GM12878 (cell line): Measurements from ENCODE around the gene INF2. TPM values are rescaled to one million over a fixed set of nuclear protein-coding genes. Genes with fewer than 3 reads are reported as not detected.

Source experiments
- ATAC-seq: fragments of 200-7000 bp; cut with Tn5 transposase; 3 replicates; pipeline ENCODE4 v1.9.1; 2020; ENCODE audit warnings: mild to moderate bottlenecking, moderate library complexity
- BruUV-seq: library from RNA; stranded (reverse); fragments of 400-500 nt; replicated peaks from 2 replicates; lab custom pipeline; 2021; lab: Mats Ljungman, UMichigan
- CTCF ChIA-PET: fragments of 300-600 bp; sonication (Branson Sonifier 250); formaldehyde crosslinking; extraction: SDS; loops from one replicate; lab custom pipeline; 2021; ENCODE audit warnings: inconsistent platforms; lab: Yijun Ruan, JAX
- POLR2A ChIA-PET: fragments of 350-600 bp; formaldehyde crosslinking; extraction: SDS; loops from one replicate; lab custom pipeline; 2021; ENCODE audit warnings: inconsistent platforms; lab: Charles Lee
- RAD21 ChIA-PET: fragments of 300-600 bp; sonication (Branson Sonifier 250); formaldehyde crosslinking; loops from one replicate; lab custom pipeline; 2023; ENCODE audit warnings: antibody characterized with exemption; ENCODE audit not compliant: unreplicated experiment; lab: Charles Lee
- SMC1A ChIA-PET: fragments of 300-600 bp; sonication (Branson Sonifier 250); formaldehyde crosslinking; loops from one replicate; lab custom pipeline; 2023; ENCODE audit not compliant: unreplicated experiment, uncharacterized antibody; lab: Charles Lee
- DNase-seq: peaks from one replicate; pipeline ENCODE4 v3.0.0-alpha.2; 2011; ENCODE audit warnings: low read depth, low spot score
- FAIRE-seq: peaks from 3 replicates; lab custom pipeline; 2011; peaks lifted over from hg19 to GRCh38; lab: Jason Lieb, UNC
- H2AFZ ChIP-seq: 2 replicates; pipeline ENCODE4 v1.6.0; 2011; ENCODE audit warnings: low read depth, low read length, control low read depth; ENCODE audit not compliant: control insufficient read depth
- H3K27ac ChIP-seq: 2 replicates; pipeline ENCODE4 v1.5.1; 2011; ENCODE audit warnings: control low read depth; ENCODE audit not compliant: control insufficient read depth, insufficient read depth
- H3K27me3 ChIP-seq, 2 experiments: replicated peaks in 1 of 2; 2 replicates each; pipeline versions ENCODE4 v1.6.0 to v1.6.1; 2011; ENCODE audit warnings: low read length in 1 of 2; ENCODE audit not compliant: control insufficient read depth in 2 of 2, insufficient read depth in 2 of 2
- H3K36me3 ChIP-seq, 2 experiments: 2 replicates each; pipeline ENCODE4 v1.5.1; 2011; ENCODE audit warnings: low read length in 1 of 2; ENCODE audit not compliant: control insufficient read depth in 2 of 2, insufficient read depth in 2 of 2
- H3K4me1 ChIP-seq: 2 replicates; pipeline ENCODE4 v1.6.1; 2011; ENCODE audit warnings: mild to moderate bottlenecking, low read length, moderate library complexity, mixed read lengths; ENCODE audit not compliant: control insufficient read depth, insufficient read depth
- H3K4me2 ChIP-seq: 2 replicates; pipeline ENCODE4 v1.6.0; 2011; ENCODE audit warnings: control low read depth; ENCODE audit not compliant: control insufficient read depth, insufficient read depth
- H3K4me3 ChIP-seq: fragments of 200-600 bp; sonication (generic); 2 replicates; pipeline ENCODE4 v1.5.1; 2016
- H3K79me2 ChIP-seq: 2 replicates; pipeline ENCODE4 v1.6.0; 2011; ENCODE audit warnings: low read length; ENCODE audit not compliant: control insufficient read depth, insufficient read depth
- H3K9ac ChIP-seq: 2 replicates; pipeline ENCODE4 v1.8.0; 2011; ENCODE audit warnings: low read length, control low read depth, mixed read lengths; ENCODE audit not compliant: control insufficient read depth, insufficient read depth
- H3K9me3 ChIP-seq: replicated peaks from 3 replicates; pipeline ENCODE4 v1.5.1; 2011; ENCODE audit warnings: mild to moderate bottlenecking, low read length; ENCODE audit not compliant: control insufficient read depth, insufficient read depth
- H4K20me1 ChIP-seq: 2 replicates; pipeline ENCODE4 v1.6.0; 2011; ENCODE audit not compliant: control insufficient read depth, insufficient read depth
- JUNB ChIP-seq: IDR thresholded peaks from 2 replicates; pipeline ENCODE4 v1.6.1; 2016; ENCODE audit warnings: antibody characterized with exemption, mild to moderate bottlenecking
- NBN ChIP-seq: fragments of 450-650 bp; IDR thresholded peaks from 2 replicates; pipeline ENCODE4 v1.6.1; 2016
- NR2F1 ChIP-seq: fragments of 450-650 bp; conservative IDR thresholded peaks from 2 replicates; pipeline ENCODE4 v1.6.1; 2017; ENCODE audit warnings: mild to moderate bottlenecking
- POLR2AphosphoS2 ChIP-seq: IDR thresholded peaks from 2 replicates; pipeline ENCODE4 v1.6.1; 2011; ENCODE audit warnings: low read depth, mild to moderate bottlenecking, low read length, improper control_type of control experiment, moderate library complexity
- RBBP5 ChIP-seq: fragments of 200-600 bp; sonication (generic); conservative IDR thresholded peaks from 2 replicates; pipeline ENCODE4 v1.6.1; 2016
- SP1 ChIP-seq: IDR thresholded peaks from one replicate; pipeline ENCODE4 v1.6.1; 2011; ENCODE audit warnings: low read depth, low read length
- STAT1 ChIP-seq: fragments of 450-650 bp; conservative IDR thresholded peaks from 2 replicates; pipeline ENCODE4 v1.6.1; 2014; ENCODE audit warnings: antibody characterized with exemption, mild to moderate bottlenecking
- WGBS: methylation state at CpG from one replicate; pipeline ENCODE4 v1.1.6; 2016; ENCODE audit warnings: low lambda C conversion rate; ENCODE audit not compliant: insufficient replicate concordance, insufficient coverage; ENCODE audit errors: missing lambda C conversion rate; 5-methylcytosine and 5-hydroxymethylcytosine counted together
- in situ Hi-C: fragments of 300-500 bp; cut with MboI; formaldehyde crosslinking; loops from 9 replicates; pipeline ENCODE4 v1.14.3; 2018; ENCODE audit warnings: mixed read lengths
- intact Hi-C: fragments of 100-400 bp; cut with micrococcal nuclease; formaldehyde crosslinking; loops from one replicate; pipeline ENCODE4 v1.14.2; 2022; ENCODE audit not compliant: unreplicated experiment
- polyA plus RNA-seq, 11 experiments: library from polyadenylated mRNA; depleted of rRNA in 4 of 11; unstranded in 6 of 11; stranded (reverse) in 5 of 11; fragments of >200 nt; fragmentation: Nextera tagmentation in 4 of 11; fragmentation: Illumina TruSeq in 1 of 11; extraction: Ambion mirVana in 4 of 11; extraction: Trizol in 1 of 11; gene quantifications; 1 replicate in 1 of 11; 2 replicates in 10 of 11; pipeline versions ENCODE4 v1.2.1 to v1.2.3, GENCODE V29; 2011 to 2016; ENCODE audit warnings: inconsistent platforms in 2 of 11, missing spikeins in 2 of 11, low read depth in 1 of 11
- total RNA-seq, 4 experiments: library from RNA; depleted of rRNA in 3 of 4; stranded (reverse); fragments of >200 nt in 3 of 4; fragmentation: Illumina TruSeq in 1 of 4; extraction: Trizol in 1 of 4; gene quantifications; 2 replicates each; pipeline versions ENCODE4 v1.2.1 to v1.2.3, GENCODE V29; 2013 to 2021
- TF ChIP-seq, protein P1 (sequence below): fragments of 450-650 bp; IDR thresholded peaks from 2 replicates; pipeline ENCODE4 v1.6.1; 2017; ENCODE audit warnings: mild to moderate bottlenecking, moderate library complexity
- TF ChIP-seq, protein P2 (sequence below): fragments of 450-650 bp; IDR thresholded peaks from 2 replicates; pipeline ENCODE4 v1.6.1; 2017; ENCODE audit warnings: antibody characterized with exemption, mild to moderate bottlenecking, moderate library complexity
- TF ChIP-seq, protein P3 (sequence below): IDR thresholded peaks from 2 replicates; pipeline ENCODE4 v1.6.1; 2012; ENCODE audit warnings: low read depth, low read length, improper control_type of control experiment
- TF ChIP-seq, protein P4 (sequence below): fragments of 450-650 bp; IDR thresholded peaks from 2 replicates; pipeline ENCODE4 v1.6.1; 2017; ENCODE audit warnings: mild to moderate bottlenecking, moderate library complexity
- TF ChIP-seq, protein P5 (sequence below): fragments of 150-350 bp; IDR thresholded peaks from 2 replicates; pipeline ENCODE4 v1.6.1; 2014; ENCODE audit warnings: mild to moderate bottlenecking, low read depth, low read length

Gene INF2
- total and polyA plus RNA-seq, 10 of the 15 experiments (the other 5 are each of a cell fraction or from before 2014, with no cell fraction given): 0.72 to 43.2 (median 8.3) TPM

DNA sequence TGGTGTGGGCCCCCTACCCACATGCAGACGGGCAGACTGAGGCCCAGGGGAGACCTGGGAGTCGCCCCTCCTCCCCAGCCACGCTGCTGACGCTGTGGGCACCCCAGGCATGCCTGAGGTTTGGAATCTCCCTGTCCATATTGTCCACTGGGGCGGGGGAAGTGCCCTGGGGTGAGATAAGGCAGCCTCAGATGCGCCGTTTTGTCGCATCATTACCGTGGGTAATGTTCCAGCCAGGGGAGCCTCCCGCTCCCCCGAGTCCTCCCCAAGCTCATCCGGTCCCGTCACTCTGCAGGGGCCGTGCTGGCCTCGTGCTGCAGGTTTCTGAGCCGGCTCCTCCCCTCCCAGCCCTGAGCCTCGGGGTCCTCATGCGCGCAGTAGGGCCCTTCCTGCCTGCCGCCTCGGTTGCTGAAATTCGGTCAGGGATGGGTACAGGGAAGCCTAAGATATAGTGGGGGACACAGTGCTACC, 11.4 kb downstream of the INF2 start:
- intact Hi-C loops (no loop called here), in situ Hi-C loops (no loop called here)
- Histone ChIP-seq H3K9me3 (no peaks in the 10 kb centered on the region), H3K9ac (no peak overlapping the region), H2AFZ (no peak overlapping the region), H3K4me2 (no peak overlapping the region), H3K36me3 (peaks cover 3 to 4% of the 10 kb centered on the region in 2 experiments; a peak in 3 of 4 replicates), H3K27me3 (no peaks in the 10 kb centered on the region), H3K27ac (no peak overlapping the region), H3K79me2 (no peaks in the 10 kb centered on the region), H3K4me1 (no peaks in the 10 kb centered on the region), H3K4me3 (no peak overlapping the region), H4K20me1 (no peaks in the 10 kb centered on the region)
- ChIA-PET SMC1A (no interaction called here), RAD21 (no interaction called here), CTCF (no interaction called here), POLR2A (no interaction called here)
- 82% methylated on average over 20 of the region's 22 CpGs for WGBS
- FAIRE-seq (no peak), ATAC-seq (no peak), DNase-seq (no peak)
- BruUV-seq: no TSS peak
- TF ChIP-seq RBBP5 (no peak), POLR2AphosphoS2 (no peak), NBN (no peak), STAT1 (no peak), JUNB (no peak), SP1 (no peak), NR2F1 (no peak)
- TF ChIP-seq, protein P1, sequence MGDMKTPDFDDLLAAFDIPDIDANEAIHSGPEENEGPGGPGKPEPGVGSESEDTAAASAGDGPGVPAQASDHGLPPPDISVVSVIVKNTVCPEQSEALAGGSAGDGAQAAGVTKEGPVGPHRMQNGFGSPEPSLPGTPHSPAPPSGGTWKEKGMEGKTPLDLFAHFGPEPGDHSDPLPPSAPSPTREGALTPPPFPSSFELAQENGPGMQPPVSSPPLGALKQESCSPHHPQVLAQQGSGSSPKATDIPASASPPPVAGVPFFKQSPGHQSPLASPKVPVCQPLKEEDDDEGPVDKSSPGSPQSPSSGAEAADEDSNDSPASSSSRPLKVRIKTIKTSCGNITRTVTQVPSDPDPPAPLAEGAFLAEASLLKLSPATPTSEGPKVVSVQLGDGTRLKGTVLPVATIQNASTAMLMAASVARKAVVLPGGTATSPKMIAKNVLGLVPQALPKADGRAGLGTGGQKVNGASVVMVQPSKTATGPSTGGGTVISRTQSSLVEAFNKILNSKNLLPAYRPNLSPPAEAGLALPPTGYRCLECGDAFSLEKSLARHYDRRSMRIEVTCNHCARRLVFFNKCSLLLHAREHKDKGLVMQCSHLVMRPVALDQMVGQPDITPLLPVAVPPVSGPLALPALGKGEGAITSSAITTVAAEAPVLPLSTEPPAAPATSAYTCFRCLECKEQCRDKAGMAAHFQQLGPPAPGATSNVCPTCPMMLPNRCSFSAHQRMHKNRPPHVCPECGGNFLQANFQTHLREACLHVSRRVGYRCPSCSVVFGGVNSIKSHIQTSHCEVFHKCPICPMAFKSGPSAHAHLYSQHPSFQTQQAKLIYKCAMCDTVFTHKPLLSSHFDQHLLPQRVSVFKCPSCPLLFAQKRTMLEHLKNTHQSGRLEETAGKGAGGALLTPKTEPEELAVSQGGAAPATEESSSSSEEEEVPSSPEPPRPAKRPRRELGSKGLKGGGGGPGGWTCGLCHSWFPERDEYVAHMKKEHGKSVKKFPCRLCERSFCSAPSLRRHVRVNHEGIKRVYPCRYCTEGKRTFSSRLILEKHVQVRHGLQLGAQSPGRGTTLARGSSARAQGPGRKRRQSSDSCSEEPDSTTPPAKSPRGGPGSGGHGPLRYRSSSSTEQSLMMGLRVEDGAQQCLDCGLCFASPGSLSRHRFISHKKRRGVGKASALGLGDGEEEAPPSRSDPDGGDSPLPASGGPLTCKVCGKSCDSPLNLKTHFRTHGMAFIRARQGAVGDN: no peak
- TF ChIP-seq, protein P2, sequence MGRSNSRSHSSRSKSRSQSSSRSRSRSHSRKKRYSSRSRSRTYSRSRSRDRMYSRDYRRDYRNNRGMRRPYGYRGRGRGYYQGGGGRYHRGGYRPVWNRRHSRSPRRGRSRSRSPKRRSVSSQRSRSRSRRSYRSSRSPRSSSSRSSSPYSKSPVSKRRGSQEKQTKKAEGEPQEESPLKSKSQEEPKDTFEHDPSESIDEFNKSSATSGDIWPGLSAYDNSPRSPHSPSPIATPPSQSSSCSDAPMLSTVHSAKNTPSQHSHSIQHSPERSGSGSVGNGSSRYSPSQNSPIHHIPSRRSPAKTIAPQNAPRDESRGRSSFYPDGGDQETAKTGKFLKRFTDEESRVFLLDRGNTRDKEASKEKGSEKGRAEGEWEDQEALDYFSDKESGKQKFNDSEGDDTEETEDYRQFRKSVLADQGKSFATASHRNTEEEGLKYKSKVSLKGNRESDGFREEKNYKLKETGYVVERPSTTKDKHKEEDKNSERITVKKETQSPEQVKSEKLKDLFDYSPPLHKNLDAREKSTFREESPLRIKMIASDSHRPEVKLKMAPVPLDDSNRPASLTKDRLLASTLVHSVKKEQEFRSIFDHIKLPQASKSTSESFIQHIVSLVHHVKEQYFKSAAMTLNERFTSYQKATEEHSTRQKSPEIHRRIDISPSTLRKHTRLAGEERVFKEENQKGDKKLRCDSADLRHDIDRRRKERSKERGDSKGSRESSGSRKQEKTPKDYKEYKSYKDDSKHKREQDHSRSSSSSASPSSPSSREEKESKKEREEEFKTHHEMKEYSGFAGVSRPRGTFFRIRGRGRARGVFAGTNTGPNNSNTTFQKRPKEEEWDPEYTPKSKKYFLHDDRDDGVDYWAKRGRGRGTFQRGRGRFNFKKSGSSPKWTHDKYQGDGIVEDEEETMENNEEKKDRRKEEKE: no peak
- TF ChIP-seq, protein P3, sequence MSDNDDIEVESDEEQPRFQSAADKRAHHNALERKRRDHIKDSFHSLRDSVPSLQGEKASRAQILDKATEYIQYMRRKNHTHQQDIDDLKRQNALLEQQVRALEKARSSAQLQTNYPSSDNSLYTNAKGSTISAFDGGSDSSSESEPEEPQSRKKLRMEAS: no peak
- TF ChIP-seq, protein P4, sequence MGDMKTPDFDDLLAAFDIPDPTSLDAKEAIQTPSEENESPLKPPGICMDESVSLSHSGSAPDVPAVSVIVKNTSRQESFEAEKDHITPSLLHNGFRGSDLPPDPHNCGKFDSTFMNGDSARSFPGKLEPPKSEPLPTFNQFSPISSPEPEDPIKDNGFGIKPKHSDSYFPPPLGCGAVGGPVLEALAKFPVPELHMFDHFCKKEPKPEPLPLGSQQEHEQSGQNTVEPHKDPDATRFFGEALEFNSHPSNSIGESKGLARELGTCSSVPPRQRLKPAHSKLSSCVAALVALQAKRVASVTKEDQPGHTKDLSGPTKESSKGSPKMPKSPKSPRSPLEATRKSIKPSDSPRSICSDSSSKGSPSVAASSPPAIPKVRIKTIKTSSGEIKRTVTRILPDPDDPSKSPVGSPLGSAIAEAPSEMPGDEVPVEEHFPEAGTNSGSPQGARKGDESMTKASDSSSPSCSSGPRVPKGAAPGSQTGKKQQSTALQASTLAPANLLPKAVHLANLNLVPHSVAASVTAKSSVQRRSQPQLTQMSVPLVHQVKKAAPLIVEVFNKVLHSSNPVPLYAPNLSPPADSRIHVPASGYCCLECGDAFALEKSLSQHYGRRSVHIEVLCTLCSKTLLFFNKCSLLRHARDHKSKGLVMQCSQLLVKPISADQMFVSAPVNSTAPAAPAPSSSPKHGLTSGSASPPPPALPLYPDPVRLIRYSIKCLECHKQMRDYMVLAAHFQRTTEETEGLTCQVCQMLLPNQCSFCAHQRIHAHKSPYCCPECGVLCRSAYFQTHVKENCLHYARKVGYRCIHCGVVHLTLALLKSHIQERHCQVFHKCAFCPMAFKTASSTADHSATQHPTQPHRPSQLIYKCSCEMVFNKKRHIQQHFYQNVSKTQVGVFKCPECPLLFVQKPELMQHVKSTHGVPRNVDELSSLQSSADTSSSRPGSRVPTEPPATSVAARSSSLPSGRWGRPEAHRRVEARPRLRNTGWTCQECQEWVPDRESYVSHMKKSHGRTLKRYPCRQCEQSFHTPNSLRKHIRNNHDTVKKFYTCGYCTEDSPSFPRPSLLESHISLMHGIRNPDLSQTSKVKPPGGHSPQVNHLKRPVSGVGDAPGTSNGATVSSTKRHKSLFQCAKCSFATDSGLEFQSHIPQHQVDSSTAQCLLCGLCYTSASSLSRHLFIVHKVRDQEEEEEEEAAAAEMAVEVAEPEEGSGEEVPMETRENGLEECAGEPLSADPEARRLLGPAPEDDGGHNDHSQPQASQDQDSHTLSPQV: no peak
- TF ChIP-seq, protein P5, sequence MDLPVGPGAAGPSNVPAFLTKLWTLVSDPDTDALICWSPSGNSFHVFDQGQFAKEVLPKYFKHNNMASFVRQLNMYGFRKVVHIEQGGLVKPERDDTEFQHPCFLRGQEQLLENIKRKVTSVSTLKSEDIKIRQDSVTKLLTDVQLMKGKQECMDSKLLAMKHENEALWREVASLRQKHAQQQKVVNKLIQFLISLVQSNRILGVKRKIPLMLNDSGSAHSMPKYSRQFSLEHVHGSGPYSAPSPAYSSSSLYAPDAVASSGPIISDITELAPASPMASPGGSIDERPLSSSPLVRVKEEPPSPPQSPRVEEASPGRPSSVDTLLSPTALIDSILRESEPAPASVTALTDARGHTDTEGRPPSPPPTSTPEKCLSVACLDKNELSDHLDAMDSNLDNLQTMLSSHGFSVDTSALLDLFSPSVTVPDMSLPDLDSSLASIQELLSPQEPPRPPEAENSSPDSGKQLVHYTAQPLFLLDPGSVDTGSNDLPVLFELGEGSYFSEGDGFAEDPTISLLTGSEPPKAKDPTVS: no peak
